Stimulated activated CD8-positive, alpha-beta memory T cell treated with anti-CD3 and anti-CD28 coated beads, Interleukin-15, amount 100 ng/mL, for 4 hours (primary cell): ENCODE data around the gene POLD2.
A peak's percentile ranks its signal among the peaks of the same experiment; 100 is the strongest.
"Not testable (repeated sequence)": the region's sequence is repeated elsewhere in the genome, so short reads cannot be mapped to it uniquely, and the experiment has no call there.

Experiments
- DNase-seq, 2 donors: peaks; one replicate each; pipeline ENCODE4 v3.0.0-alpha.2; 2020; ENCODE audit warnings: low read depth in 2 of 2

The POLD2 gene

GRCh38 chr7:44123190-44124003 lies at the start of gene POLD2:
POLD2 (minus strand) TSS chr7:44123548; CDS start chr7:44122053, 1,495 bp downstream.
- DNase-seq, result peak; percentile 96

- DNase-seq, result no peak
These were observed 49.6 kb upstream of the POLD2 start for GRCh38 chr7:44172803-44173424.

GRCh38 chr7:44172352-44172751 lies 49.0 kb upstream of the POLD2 start:
- DNase-seq, result no peak

GRCh38 chr7:44171901-44172300 lies 48.6 kb upstream of the POLD2 start:
- DNase-seq, result not testable (repeated sequence)

- DNase-seq, result no peak
These were observed 44.6 kb upstream of the POLD2 start for GRCh38 chr7:44167920-44168319.

GRCh38 chr7:44163591-44163990 lies 40.2 kb upstream of the POLD2 start:
- DNase-seq, result no peak

GRCh38 chr7:44162785-44163395 lies 39.5 kb upstream of the POLD2 start:
- DNase-seq, result no peak

GRCh38 chr7:44162179-44162578 lies 38.8 kb upstream of the POLD2 start:
- DNase-seq, result no peak

GRCh38 chr7:44161371-44161770 lies 38.0 kb upstream of the POLD2 start:
- DNase-seq, result no peak

- DNase-seq, result no peak
These were observed 36.7 kb upstream of the POLD2 start for GRCh38 chr7:44159824-44160630.

- no peak for DNase-seq
These were observed 35.7 kb upstream of the POLD2 start for GRCh38 chr7:44158873-44159631.

GRCh38 chr7:44158096-44158872 lies 34.9 kb upstream of the POLD2 start:
- DNase-seq, result no peak

GRCh38 chr7:44157116-44158080 lies 34.0 kb upstream of the POLD2 start:
- no peak for DNase-seq

GRCh38 chr7:44156453-44157010 lies 33.2 kb upstream of the POLD2 start:
- no peak for DNase-seq

GRCh38 chr7:44155191-44156185 lies 32.1 kb upstream of the POLD2 start:
- DNase-seq, result no peak

- no peak for DNase-seq
These were observed 31.4 kb upstream of the POLD2 start for GRCh38 chr7:44154703-44155102.

- DNase-seq, result no peak
These were observed 30.6 kb upstream of the POLD2 start for GRCh38 chr7:44153948-44154335.
